Mammary epithelial cell (primary cell): ENCODE results near the gene AP4E1.

Experiments
- CTCF ChIP-seq, 2 donors: IDR thresholded peaks in 1 of 2; conservative IDR thresholded peaks in 1 of 2; 2 replicates each; pipeline ENCODE4 v1.5.1; 2011 to 2012; ENCODE audit warnings: inconsistent platforms in 2 of 2, low read length in 2 of 2, mild to moderate bottlenecking in 2 of 2, control low read depth in 1 of 2, low read depth in 1 of 2; ENCODE audit not compliant: insufficient read depth in 1 of 2; ENCODE audit errors: extremely low read depth in 1 of 2
- EZH2 ChIP-seq: IDR thresholded peaks from 2 replicates; pipeline ENCODE4 v1.6.1; 2012; ENCODE audit warnings: low read length, inconsistent platforms, borderline replicate concordance

DNA sequence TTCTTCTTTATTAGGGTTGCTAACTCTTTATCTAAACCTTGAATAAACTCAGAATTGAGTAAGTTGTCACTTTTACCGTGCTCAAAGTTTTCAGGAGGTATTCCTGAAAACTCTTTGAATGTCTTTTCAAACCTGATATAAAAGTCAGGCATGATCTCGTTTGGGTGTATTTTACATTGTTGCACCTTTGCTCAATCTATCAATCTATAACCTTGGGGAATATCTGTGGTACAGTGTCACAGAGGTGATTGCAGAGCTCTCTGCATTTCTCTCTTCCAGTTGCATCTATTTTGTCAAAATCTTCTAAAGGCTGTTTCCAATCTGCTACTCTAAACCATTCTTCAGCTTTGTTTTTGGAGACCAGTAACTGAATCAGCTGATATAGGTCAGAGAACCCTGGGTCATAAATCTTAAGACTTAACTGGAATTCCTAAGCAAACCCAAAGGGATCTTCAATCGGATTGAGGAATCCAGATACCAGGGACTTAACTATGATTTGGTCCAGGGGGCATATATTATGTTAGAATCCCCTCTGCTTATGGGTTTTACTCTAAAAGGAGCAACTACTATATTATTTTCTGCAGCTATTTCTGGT, 35.6 kb upstream of the AP4E1 start:
- TF ChIP-seq CTCF (conservative IDR thresholded peaks at IDR 0.05 in 1 of 2, IDR thresholded peaks at IDR 0.05 in 1 of 2; ENCODE audit: extremely low read depth in 1 of 2, insufficient read depth in 1 of 2, low read depth in 1 of 2, low read length in 2 of 2) (no peak), EZH2 (no peak)
